GM19452 (cell line): ENCODE measurements around the gene CAMSAP1.

ENCODE experiments used
- ATAC-seq: cut with Tn5 transposase; IDR thresholded peaks from one replicate; pipeline ENCODE4 v1.9.1; 2021; ENCODE audit not compliant: unreplicated experiment

The CAMSAP1 gene

DNA sequence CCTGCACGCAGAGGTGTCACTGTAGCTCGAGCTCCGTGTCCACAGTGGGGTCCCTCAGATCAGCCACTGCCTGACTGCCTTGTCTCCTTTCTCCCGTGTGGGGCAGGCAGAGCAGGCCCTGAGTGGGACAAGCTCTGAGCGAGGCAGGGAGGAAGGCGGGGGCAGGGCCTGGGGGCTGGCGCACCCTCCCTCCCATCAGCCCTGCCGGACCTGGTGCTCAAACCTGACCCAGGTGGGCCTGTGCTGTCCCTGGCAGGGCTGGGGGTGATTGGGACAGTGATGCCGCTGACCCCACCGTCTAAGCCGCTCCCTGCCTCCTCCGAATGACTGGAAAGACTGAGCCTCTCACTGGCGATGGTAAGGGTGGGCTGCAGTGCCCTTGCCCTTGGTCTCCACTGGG is 144.4 kb downstream of the CAMSAP1 start:
- no peak for ATAC-seq

DNA sequence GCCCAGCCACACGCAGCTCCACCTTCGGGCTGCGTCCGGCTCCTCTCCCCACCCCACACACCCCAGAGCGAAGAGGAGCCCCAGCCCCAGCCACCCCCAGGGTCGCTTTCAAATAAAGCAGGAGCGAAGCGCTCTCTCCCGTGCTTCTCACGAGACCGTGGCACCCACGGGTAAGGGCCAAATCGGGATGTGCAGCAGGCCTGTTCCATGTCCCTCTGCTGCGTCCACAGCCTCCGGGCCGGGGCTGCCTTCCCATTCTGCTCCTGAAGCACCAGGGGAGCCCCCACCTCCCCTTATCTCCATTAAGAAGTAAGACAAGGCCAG is 145.5 kb downstream of the CAMSAP1 start:
- ATAC-seq = no peak

DNA sequence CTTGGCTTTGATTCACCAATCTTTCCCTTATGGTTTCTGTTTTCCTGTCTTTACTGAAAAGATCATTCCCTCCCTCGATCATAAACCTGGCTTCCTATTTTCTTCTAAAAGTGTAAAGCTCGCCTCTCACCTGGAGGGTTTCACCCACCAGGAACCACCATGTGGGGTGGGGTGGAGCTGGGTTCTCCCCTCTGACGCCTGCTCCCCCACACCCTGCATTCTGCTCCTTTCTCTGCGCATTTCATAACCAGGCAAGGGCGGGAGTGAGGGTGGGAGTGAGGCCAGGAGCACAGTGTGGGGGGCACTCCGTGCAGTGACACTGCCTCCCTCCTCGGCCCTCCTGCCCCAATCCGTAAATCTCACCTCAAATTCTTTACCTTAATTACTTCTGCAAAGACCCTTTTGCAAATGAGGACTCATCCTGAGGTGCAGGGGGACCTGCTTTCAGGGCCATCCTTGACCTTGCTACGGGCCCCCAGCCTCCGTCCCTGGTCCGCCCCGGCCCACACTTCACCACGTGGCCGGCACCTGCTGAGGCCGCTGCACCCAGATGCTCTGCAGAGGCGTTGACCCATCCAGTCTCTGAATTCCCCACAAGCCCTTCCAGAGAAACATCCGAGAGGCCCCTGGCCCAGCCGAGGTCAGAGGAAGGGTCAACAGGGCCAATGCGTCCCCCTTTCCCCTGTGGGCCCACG is 146.0 kb downstream of the CAMSAP1 start:
- no peak for ATAC-seq

DNA sequence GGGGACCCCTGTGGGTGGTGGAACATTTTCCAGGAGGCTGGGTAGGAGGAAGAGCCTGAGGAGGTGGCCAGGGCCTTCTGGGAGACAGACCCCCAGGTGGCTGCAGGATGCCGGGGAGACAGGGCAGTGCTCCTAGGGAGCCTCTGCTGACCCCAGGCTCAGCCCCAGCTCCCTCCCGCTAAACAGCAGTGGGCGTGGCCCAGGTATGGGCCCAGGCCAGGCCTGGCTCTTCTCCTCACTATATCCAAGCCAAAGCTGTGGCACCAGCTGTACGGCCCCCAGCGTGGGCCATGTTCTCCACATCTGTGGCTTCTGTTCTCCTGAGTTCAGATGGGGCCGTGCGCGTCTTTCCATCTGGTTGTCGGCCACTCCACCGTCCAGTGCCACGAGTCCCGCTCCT is 146.9 kb downstream of the CAMSAP1 start:
- no peak for ATAC-seq

DNA sequence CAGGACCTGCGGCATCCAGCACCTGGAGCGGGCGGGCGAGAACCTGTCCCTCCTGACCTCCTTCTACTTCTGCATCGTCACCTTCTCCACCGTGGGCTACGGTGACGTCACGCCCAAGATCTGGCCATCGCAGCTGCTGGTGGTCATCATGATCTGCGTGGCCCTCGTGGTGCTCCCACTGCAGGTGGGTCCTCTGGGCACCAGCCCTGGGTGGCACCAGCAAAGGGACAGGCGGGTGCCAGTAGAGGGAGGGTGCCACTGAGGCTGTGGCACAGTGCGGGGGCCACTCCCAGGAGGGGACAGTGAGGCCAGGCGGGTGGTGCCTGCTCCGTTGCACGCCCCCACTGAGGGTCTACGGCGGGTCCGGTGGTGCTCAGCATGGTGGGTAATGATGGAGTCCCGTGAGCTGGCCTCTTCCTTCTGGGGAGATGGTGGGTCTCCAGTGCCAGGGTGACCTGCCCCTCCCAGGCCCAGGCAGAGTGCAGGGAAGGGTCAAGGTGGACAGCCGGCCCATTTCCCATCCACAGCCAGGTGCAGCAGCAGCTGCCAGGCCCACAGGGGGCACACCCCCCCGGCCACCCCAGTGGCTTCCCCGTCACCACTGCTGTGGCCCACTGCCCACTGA is 147.6 kb downstream of the CAMSAP1 start:
- no peak for ATAC-seq

DNA sequence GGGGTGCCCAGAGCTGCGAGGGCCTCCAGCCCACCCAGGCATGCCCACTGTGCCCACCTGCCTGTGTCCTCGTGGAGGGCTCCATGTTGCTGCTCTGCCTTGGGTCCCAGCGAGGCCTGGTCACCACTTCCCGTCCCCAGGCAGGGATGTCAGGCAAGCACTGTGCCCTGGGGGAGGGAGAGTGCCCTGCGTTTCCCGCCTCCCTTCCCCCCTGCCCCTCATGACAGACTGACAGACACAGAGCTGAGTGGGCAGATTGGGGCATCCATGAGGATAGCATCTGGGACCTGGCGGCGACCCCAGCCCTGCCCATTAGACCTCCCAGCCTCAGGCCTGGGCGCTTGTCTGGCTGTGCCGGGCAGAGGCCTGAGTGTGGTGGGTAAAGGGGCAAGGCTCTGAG is 148.5 kb downstream of the CAMSAP1 start:
- ATAC-seq = no peak
